ENCODE measurements around the gene PSMD5. TPM values are rescaled to one million over a fixed set of nuclear protein-coding genes. Genes with fewer than 3 reads are reported as not detected.

Gene PSMD5
- polyA plus RNA-seq, 1 donor from 2014 or later, result 11.7 TPM

GRCh38 chr9:120777229-120777628 is 65.5 kb downstream of the PSMD5 start:
- peaks cover 6% of the 10 kb centered on the region for H3K36me3 ChIP-seq (ENCODE audit: insufficient read depth, low read length)
- H3K9me2 ChIP-seq (ENCODE audit: insufficient read depth, low read length), result no peaks in the 10 kb centered on the region
- no peaks in the 10 kb centered on the region for H4K20me1 ChIP-seq (ENCODE audit: insufficient read depth)
- H3F3A ChIP-seq (ENCODE audit: insufficient read depth, low read length, poor library complexity, severe bottlenecking), result no peaks in the 10 kb centered on the region
- no peak overlapping the region for H3K4me3 ChIP-seq (ENCODE audit: low read length)
- no peaks in the 10 kb centered on the region for H3K27me3 ChIP-seq (ENCODE audit: insufficient read depth, low read depth, low read length)
- H3K9me3 ChIP-seq (ENCODE audit: low read length), result no peaks in the 10 kb centered on the region
- H3K9ac ChIP-seq (ENCODE audit: low read length), result no peak overlapping the region
- H3K27ac ChIP-seq (ENCODE audit: low read length), result no peak overlapping the region
- no peak overlapping the region for H2AFZ ChIP-seq (ENCODE audit: low read depth, low read length)
- H3K79me2 ChIP-seq (replicated peaks; ENCODE audit: insufficient read depth, low read length), result peaks cover 4% of the 10 kb centered on the region
- H3K4me2 ChIP-seq (ENCODE audit: low read length), result no peak overlapping the region
- TF ChIP-seq REST (IDR thresholded peaks at IDR 0.05; ENCODE audit: borderline replicate concordance) (no peak), TAF1 (IDR thresholded peaks at IDR 0.05; ENCODE audit: low read depth) (no peak), EP300 (conservative IDR thresholded peaks at IDR 0.05; ENCODE audit: poor library complexity, severe bottlenecking) (no peak), SMC3 (conservative IDR thresholded peaks at IDR 0.05; ENCODE audit: poor library complexity) (no peak), RAD21 (conservative IDR thresholded peaks at IDR 0.05) (no peak), EZH2 (IDR thresholded peaks at IDR 0.05; ENCODE audit: borderline replicate concordance, insufficient read depth, low read length, poor library complexity, severe bottlenecking) (no peak)

DNA sequence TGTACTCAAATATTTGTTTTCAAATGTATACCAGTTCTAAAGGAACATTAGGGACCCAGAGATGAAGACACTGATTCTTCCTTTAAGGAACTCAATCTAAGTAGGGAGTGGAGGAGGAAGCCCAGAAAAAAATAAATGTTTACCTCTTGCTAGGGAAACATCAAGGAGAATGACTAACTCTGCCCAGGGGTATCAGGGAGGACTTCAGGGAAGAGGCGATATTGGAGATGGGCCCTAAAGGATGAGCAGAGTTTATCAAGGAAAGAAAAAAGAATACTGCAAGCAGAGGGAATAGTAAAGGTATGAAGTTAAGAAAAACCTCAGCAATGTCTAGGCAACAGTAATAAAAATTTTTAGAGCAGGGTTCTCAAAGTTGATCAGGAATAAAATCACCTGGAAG is 65.9 kb downstream of the PSMD5 start:
- no peak overlapping the region for H3K4me2 ChIP-seq (ENCODE audit: low read length)
- no peaks in the 10 kb centered on the region for H3K27me3 ChIP-seq (ENCODE audit: insufficient read depth, low read depth, low read length)
- H3F3A ChIP-seq (ENCODE audit: insufficient read depth, low read length, poor library complexity, severe bottlenecking), result no peaks in the 10 kb centered on the region
- no peak overlapping the region for H3K4me3 ChIP-seq (ENCODE audit: low read length)
- H4K20me1 ChIP-seq (ENCODE audit: insufficient read depth), result no peaks in the 10 kb centered on the region
- TF ChIP-seq SMC3 (conservative IDR thresholded peaks at IDR 0.05; ENCODE audit: poor library complexity), result no peak
- TF ChIP-seq EP300 (conservative IDR thresholded peaks at IDR 0.05; ENCODE audit: poor library complexity, severe bottlenecking), result no peak
- TF ChIP-seq RAD21 (conservative IDR thresholded peaks at IDR 0.05), result no peak
- no peak for TF ChIP-seq TAF1 (IDR thresholded peaks at IDR 0.05; ENCODE audit: low read depth)
- no peak for TF ChIP-seq MXI1 (conservative IDR thresholded peaks at IDR 0.05; ENCODE audit: poor library complexity, severe bottlenecking)
- no peak for TF ChIP-seq REST (IDR thresholded peaks at IDR 0.05; ENCODE audit: borderline replicate concordance)
- no peak for TF ChIP-seq EZH2 (IDR thresholded peaks at IDR 0.05; ENCODE audit: borderline replicate concordance, insufficient read depth, low read length, poor library complexity, severe bottlenecking)
- no peak for TF ChIP-seq CTCF (IDR thresholded peaks at IDR 0.05; ENCODE audit: poor library complexity, severe bottlenecking)
- no peak for TF ChIP-seq POLR2AphosphoS5 (IDR thresholded peaks at IDR 0.05)
- no peaks in the 10 kb centered on the region for H3K9me2 ChIP-seq (ENCODE audit: insufficient read depth, low read length)
- H3K36me3 ChIP-seq (ENCODE audit: insufficient read depth, low read length), result peaks cover 6% of the 10 kb centered on the region
- H3K27ac ChIP-seq (ENCODE audit: low read length), result no peak overlapping the region
- no peak overlapping the region for H3K9ac ChIP-seq (ENCODE audit: low read length)
- no peak overlapping the region for H2AFZ ChIP-seq (ENCODE audit: low read depth, low read length)
- H3K79me2 ChIP-seq (replicated peaks; ENCODE audit: insufficient read depth, low read length), result peaks cover 4% of the 10 kb centered on the region
- H3K9me3 ChIP-seq (ENCODE audit: low read length), result no peaks in the 10 kb centered on the region
